ENCODE data around the gene NOXA1.
A peak's percentile ranks its signal among the peaks of the same experiment; 100 is the strongest.
"Not testable (repeated sequence)": the region's sequence is repeated elsewhere in the genome, so short reads cannot be mapped to it uniquely, and the experiment has no call there.

The NOXA1 gene

GRCh38 chr9:137422604-137423513 is at the start of gene NOXA1, which contains the start of gene EXD3:
NOXA1 (plus strand) TSS chr9:137423393; CDS start chr9:137423530, 137 bp downstream.
EXD3 (minus strand) TSS chr9:137423162; CDS start chr9:137395357, 27,805 bp downstream.
- peak; percentile 97 for DNase-seq (ENCODE audit: low spot score)

DNA sequence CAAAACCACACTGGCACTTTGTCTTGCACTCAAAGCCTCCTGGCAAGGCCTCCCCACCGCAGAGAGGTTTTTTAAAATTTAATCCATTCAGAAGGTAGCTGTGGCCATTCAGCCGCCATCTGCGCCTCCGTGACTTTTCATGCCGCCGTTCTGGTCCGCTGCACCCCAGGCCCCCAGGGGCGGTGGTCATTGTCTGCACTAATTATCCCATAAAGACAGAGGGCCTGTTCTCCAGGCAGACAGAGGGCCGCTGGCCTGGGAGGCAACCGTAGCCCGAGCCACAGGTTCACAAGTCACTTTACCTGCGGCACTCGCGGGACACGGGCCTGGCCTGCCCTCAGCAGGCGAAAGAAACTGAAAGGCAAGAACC is 49.6 kb upstream of the NOXA1 start:
- no peak for DNase-seq (ENCODE audit: low spot score)

DNA sequence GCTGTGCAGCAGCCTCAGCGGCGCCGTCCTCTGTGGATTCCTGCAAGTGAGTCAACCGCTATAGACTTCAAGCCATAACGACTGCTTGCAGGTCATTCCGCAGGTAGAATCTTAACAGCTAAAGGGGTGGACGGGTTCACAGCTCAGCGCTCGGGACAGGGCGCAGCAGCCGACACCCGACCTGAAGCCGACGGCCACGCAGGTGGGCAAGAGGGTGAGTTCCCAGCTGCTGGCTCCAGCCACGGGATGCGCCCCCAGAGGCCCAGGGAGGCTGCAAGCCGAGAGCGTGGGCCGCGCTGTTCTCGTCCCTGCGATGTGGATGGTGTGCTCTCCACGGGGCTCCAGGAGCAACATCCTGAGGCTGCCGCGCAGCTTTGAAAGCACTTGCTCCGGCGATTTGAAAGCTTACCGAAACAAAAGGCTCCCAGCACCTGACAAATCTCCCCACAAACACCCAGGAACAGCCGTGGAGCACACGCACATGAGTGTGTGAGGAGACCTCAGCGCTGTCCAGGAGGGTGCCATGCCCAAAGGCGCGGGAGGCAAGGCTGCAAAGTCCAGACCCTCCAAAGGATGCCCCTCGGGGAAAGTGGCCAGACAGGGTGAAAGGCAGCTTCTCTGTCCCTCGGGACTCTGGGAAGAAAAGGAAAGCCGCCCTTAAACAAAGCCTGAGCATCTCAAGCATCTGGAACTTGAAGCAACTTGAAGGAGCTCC is 48.9 kb upstream of the NOXA1 start:
- DNase-seq (ENCODE audit: low spot score), result no peak

DNA sequence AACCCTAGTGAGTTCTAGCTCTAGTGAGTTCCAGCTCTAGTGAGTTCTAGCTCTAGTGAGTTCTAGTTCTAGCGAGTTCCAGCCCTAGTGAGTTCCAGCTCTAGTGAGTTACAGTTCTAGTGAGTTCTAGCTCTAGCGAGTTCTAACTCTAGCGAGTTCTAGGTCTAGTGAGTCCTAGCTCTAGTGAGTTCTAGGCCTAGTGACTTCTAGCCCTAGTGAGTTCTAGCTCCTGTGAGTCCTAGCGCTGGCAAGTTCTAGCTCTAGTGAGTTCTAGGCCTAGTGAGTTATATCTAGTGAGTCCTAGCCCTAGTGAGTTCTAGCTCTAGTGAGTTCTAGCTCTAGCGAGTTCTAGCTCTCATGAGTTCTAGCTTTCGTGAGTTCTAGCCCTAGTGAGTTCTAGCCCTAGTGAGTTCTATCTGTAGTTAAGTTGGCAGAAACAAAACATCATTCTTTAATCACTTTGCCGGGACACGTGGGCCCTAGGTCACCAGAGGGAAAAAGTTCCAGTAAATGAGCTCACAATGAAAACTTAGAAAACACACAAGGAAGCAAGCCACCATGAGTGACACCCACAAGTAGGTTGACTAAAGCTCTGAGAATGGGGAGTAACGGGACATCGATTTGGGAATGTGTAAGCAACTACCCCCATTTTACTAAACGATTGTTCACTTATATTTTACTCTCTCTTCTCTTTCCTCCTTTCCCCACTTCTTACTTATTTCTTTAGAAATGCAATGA is 47.7 kb upstream of the NOXA1 start:
- DNase-seq (ENCODE audit: low spot score), result no peak

- no peak for DNase-seq (ENCODE audit: low spot score)
These were observed 46.8 kb upstream of the NOXA1 start for GRCh38 chr9:137376386-137376785.

GRCh38 chr9:137378688-137379410 is 44.3 kb upstream of the NOXA1 start:
- not testable (repeated sequence) for DNase-seq (ENCODE audit: low spot score)

- DNase-seq (ENCODE audit: low spot score), result peak; percentile 12
These were observed 43.4 kb upstream of the NOXA1 start for GRCh38 chr9:137379761-137380161.

- no peak for DNase-seq (ENCODE audit: low spot score)
These were observed 43.0 kb upstream of the NOXA1 start for GRCh38 chr9:137380171-137380570.

DNA sequence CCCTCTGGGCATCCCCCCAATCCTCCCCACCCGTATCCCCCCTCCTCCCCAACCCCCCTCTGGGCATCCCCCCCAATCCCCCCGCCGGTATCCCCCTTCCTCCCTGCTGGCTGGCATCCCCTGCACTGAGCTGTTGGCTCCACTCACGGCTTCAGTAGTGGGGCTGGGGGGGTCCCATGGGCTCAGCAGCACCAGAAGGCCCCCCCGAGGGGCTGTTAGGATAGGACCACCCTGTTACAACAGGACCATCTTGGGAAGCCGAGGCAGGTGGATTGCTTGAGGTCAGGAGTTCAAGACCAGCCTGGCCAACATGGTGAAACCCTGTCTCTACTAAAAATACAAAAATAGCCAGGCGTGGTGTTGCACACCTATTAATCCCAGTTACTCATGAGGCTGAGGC is 42.6 kb upstream of the NOXA1 start:
- DNase-seq (ENCODE audit: low spot score), result no peak

DNA sequence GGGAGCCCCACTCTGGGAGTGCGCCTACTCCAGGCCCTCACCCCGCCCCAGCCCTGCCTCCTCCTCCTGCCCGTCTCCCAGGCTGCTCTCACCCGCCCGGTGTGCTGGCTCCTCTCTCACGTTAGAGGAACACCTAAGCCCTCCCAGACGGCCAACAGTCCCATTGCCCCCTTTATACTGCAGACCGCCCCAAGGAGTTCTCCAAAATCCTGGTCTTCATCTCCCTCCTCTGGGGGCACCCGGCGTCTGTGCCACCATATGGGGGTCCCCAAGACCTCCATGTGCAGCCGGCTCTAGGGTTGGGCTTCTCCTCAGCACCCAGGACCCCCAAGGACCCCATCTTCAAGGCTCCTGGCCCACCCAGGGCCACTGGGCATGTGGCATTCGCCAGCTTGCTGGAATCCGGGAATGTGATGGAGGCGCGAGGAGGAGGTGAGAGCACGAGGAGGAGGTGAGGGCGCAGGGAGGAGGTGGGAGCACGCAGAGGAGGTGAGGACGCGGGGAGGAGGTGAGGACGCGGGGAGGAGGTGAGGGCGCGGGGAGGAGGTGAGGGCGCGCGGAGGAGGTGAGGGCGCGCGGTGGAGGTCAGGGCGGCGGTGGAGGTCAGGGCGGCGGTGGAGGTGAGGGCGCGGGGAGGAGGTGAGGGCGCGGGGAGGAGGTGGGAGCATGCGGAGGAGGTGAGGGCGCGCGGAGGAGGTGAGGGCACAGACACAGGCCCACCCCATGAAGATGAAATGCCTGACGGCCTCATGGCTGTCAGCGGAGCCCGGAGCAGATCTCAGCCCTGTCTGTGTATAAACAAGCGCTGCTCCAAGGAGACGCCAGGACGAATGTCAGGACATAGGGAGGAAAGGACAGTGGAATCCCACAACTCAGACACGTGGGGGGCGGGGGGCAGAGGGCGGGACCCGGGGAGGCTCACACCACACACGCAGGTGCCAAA is 41.4 kb upstream of the NOXA1 start:
- no peak for DNase-seq (ENCODE audit: low spot score)

- DNase-seq (ENCODE audit: low spot score), result peak; percentile 69
These were observed 40.6 kb upstream of the NOXA1 start for GRCh38 chr9:137382444-137383080.

- no peak for DNase-seq (ENCODE audit: low spot score)
These were observed 40.0 kb upstream of the NOXA1 start for GRCh38 chr9:137383081-137383783.

DNA sequence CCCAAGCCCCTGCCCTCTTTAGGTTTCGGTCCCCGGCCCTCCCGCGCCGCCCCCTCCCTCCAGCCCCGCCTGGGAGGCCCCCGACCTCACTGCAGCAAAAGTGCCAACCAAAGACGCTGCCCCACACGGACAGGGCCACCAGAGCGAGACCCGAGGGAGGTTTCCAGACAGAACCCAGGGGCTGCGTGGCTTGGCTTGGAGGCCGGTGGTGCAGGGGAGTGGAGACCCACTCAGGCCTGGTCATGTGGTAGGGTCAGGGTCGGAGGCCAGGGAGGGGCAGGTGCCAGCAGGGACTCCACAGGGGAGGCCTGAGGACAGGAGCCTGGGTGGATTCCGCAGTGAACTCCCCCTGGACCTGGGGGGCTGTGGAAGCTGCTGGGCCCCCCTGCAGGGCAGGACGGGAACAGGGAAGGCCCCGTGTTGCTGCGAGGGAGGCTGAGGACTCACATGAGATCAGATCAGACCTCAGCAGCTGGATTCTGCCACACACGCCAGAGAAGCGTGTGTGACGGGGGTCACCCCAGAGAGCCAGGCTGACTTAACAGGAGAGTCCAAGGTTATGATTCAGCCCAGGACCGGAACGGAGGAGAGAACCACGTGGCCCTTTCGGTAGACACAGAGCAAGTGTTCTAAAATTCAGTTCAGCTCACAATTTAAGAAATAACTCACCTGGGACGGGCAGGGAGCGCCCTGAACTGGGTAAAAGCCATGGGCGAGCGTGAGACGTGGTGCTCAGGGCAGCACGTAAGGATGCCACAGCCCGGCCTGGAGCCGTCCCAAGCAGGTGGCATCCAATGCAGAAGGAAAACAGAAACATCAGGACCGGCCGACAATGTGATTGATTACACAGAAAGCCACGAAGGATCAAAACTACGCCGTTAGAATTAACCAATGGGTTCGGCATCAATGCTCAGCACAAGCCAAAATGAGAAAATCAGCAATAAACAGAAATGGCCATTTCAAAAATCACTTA is 39.1 kb upstream of the NOXA1 start:
- DNase-seq (ENCODE audit: low spot score), result no peak

DNA sequence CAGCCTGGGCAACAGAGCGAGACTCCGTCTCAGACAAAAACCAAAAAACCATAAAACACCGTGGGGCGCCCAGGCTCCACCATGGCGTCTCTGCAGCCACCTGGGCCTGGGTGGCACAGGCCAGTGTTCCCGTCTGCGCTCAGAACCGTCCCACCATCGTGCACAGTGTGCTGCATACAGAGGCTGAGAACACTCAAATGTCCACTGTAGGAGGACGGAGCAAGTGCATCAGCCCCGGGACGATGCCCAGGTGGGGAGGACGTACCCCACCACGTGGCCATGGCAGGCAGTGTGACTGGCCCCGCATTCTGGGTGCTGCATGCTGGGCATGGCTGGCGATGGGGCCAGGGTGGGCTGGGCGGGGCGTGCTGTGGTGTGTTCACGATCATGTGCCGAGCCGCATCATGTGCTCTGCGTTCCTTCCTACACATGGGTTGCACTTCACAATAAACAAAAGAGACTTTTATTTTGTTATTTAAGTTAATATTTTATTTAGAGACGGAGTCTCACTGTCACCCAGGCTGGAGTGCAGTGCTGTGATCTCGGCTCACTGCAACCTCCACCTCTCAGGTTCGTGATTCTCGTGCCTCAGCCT is 38.0 kb upstream of the NOXA1 start:
- DNase-seq (ENCODE audit: low spot score), result no peak

- not testable (repeated sequence) for DNase-seq (ENCODE audit: low spot score)
These were observed 36.6 kb upstream of the NOXA1 start for GRCh38 chr9:137386507-137387113.

- DNase-seq (ENCODE audit: low spot score), result no peak
These were observed 35.9 kb upstream of the NOXA1 start for GRCh38 chr9:137387114-137387890.

Measured in iPS-NIHi11 (cell line).